GM12874 (cell line): ENCODE data around the gene HDAC4.

Experiments used
- TF ChIP-seq, protein P1 (sequence below): IDR thresholded peaks from 2 replicates; pipeline ENCODE4 v1.5.1; 2011; ENCODE audit warnings: low read depth, mild to moderate bottlenecking, control low read depth, low read length, moderate library complexity; ENCODE audit not compliant: insufficient read depth

The HDAC4 gene

DNA sequence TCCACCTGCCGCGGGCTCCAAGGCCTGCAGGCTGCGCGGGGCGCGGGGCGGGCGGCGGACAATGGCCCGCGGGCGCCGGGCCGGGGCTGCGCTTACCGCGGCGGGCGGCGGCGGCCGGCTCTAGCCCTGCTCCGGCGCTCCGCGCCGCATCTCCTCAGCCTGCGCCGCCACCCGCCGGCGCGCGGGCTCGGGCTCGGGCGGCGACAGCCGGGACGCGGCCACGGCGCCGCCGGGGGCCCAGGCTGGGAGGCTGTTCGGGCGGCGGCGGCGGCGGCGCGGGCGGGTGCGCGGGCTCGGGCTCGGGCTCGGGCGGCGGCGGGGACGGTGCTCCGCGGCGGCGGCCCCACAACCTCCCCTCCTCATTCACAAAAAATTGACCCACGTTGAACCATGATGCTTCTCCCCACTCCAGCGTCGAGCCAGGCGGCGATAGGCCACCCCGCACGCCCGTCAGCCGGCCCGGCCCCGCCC lies at the start of gene HDAC4:
HDAC4 (minus strand) TSS at position 425 of the 471 bp plus-strand sequence. CDS start 48,321 bp downstream, outside the sequence.
- TF ChIP-seq, protein P1, sequence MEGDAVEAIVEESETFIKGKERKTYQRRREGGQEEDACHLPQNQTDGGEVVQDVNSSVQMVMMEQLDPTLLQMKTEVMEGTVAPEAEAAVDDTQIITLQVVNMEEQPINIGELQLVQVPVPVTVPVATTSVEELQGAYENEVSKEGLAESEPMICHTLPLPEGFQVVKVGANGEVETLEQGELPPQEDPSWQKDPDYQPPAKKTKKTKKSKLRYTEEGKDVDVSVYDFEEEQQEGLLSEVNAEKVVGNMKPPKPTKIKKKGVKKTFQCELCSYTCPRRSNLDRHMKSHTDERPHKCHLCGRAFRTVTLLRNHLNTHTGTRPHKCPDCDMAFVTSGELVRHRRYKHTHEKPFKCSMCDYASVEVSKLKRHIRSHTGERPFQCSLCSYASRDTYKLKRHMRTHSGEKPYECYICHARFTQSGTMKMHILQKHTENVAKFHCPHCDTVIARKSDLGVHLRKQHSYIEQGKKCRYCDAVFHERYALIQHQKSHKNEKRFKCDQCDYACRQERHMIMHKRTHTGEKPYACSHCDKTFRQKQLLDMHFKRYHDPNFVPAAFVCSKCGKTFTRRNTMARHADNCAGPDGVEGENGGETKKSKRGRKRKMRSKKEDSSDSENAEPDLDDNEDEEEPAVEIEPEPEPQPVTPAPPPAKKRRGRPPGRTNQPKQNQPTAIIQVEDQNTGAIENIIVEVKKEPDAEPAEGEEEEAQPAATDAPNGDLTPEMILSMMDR: no peak

DNA sequence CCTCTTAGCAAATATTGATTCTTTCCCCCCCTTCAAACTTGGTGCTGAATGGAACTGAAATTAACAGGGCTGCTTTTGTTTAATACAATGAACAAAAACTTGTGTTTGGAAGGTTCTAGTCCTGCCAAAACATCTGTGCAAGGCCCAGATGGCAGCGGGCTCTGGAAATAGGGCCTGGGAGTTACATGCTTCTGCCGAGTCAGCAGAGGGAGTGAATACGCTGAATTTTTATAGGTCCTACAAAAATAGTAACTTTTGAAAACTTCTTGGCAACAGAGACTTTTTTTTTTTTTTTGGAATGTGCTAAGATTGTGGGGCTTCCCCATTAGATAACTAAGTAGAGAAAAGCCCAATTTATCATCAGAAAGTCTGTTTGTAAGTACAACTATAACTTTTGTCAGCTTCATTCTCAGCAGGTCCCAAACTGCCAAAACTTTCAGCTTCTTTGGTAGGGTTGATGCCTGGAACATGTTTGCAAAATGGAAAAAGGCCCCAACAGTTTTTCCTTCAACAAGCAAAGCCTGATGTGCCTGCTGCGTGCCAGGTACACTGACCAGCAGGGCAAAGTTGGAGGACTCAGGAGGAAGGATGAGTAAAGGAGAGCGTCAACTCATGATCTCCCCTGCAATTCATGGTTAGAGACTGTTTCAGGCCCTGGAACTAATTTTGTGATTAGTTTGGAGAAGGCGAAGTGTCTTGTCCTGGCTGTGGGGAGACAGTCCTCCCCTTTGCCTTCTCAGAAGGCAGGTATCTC lies 45.1 kb upstream of the HDAC4 start:
- TF ChIP-seq, protein P1: no peak

DNA sequence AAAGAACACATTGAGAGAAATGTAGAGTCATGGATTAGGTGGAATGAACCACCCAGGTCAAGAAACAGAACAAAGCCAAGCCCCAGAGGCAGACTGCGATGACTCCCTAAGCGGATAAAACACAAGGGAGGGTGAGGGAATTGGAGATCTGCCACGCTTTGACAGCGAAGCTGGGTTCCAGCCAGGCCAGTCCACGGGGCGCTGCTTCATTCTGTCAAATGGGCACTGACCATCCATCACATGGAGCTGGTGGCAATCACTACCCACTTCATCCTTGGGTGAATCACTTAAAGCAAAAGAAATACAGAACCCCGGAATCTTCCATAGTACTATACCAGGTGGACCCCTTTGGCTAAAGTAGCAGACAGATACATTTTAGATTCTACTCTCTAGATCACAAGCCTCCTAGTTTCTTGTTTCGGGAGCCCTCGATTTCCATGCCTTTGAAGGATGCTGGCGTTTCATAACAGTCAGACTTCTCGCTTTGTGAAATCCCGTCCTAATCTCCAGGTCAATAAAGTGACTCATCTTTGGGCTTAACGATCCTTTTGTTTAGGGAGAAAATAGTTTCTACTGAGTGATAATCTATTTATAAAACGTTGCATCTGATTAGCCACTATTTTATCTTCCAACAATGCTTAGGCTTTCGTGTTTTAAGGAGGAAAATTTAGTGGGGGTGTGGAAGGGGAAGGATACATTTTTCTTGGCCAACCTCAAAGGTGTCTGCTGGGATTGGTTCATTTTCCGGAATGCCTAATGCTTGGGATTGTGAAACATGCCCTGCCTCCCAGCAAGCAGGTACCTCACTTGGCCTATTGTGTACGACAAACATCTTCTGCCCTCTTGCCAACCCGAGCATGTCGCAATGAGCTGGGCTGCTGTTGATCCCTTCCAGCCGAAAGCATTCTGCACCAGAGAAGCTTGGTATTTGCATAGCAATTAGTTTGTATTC lies 44.1 kb upstream of the HDAC4 start:
- TF ChIP-seq, protein P1: no peak

DNA sequence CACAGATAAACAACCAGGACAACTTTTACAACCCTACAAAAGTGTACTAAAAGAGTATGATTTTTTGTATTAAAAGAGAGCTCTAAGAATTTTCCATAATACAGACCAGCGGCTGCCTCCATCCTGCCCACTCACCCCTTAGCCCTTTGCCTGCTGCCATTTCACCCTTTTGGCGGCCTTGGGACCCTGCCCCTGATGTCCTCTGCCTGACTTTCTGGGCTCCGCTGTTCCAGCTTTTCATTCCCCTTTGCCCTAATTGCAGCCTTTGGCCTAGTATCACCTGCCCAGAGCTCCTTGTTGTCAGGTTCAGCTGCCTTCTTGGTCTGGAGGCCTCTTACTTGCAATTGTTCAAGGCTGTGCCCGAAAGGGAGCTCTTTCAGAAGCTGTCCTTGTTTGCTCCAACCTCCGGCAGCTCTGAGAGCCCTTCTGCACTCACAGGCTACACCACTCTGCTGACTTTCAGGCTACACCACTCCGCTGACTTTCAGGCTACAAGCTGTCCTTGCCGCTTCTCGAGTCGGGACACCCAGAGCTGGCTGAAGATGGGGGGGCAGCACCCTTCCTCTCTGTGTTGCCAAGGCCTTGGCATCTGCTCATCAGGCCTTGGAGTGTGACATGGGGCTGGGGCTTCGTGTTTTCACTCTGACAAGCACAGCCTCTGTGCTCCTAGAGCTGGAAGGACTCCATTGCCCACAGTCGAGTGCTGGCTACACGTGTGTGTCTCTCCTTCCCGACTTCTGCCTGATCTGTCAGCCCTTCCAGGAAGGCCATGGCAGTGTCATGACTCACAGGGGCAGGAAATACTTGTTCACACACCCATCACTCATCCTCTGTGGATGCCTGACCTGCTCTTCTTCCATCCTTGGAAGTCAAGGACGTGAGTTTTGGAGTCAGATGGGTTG lies 43.1 kb upstream of the HDAC4 start:
- TF ChIP-seq, protein P1: no peak

DNA sequence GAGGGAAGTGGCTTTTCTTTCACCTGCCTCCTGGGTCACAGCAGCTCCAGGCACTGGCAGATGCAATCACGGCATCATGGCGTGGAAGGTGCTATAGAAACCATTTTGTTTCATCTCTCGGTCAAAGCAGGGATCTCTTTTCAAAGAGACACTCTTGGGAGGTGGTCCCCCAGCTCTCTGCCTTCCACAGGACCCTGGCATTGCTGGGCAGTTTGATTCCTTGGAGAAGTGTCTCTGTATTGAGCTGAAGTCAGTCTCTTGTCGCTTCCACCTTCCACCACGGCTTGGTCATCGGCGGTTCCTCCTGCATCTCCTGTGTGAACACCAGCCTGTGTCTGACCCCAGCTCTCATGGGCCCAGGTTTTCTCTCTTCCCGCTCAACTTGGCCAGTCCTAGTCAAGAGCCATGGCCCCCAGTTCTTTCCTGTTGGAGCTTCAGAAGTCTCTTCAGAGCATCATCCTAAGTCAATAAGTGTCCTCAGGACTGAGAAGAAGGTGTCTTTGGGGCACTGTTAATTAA lies 42.3 kb upstream of the HDAC4 start:
- TF ChIP-seq, protein P1: no peak

DNA sequence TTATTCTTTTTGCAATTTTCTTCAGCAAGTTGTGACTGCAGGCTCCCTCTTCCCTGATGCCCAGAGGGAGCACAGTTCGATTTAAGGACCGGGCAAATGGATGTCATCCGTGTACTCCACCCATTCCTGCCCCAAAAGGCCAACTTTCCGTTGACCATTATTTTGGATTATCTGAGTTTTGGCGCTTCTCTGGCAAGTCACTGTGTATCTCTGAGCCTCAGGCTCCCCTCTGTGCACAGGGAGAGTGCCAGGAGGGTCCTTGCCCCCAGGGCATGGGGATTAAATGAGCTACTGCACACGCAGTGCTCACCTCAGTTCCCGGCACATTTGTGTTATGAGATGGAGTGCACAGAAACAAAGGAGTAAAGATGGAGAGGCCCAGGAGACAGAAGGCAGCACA lies 41.4 kb upstream of the HDAC4 start:
- TF ChIP-seq, protein P1: no peak
